ENCODE data around the gene ARF3.
"Not testable (repeated sequence)": the region's sequence is repeated elsewhere in the genome, so short reads cannot be mapped to it uniquely, and the experiment has no call there.

ARF3 gene

GRCh38 chr12:48924617-48925303, 32.5 kb downstream of the ARF3 start:
- peak in 1 of 2 experiments; percentile 25 for DNase-seq

- no peak for DNase-seq
Measured at GRCh38 chr12:48923117-48923516, 34.2 kb downstream of the ARF3 start.

GRCh38 chr12:48917857-48918537, 39.3 kb downstream of the ARF3 start:
- no peak for DNase-seq

- DNase-seq, result no peak
Measured at GRCh38 chr12:48910196-48910595, 47.1 kb downstream of the ARF3 start.

- not testable (repeated sequence) for DNase-seq
Measured at GRCh38 chr12:48909698-48910097, 47.6 kb downstream of the ARF3 start.

GRCh38 chr12:48907245-48907644, 50.0 kb downstream of the ARF3 start:
- DNase-seq, result no peak

- no peak for DNase-seq
Measured at GRCh38 chr12:48903982-48904411, 53.3 kb downstream of the ARF3 start.

GRCh38 chr12:48903363-48903981, 53.8 kb downstream of the ARF3 start:
- no peak for DNase-seq

- DNase-seq, result no peak
Measured at GRCh38 chr12:48901278-48901677, 56.0 kb downstream of the ARF3 start.

GRCh38 chr12:48899651-48900050, 57.6 kb downstream of the ARF3 start:
- DNase-seq, result no peak

- DNase-seq, result no peak
Measured at GRCh38 chr12:48894271-48894670, 63.0 kb downstream of the ARF3 start.

GRCh38 chr12:48890657-48891418, 66.4 kb downstream of the ARF3 start:
- DNase-seq, result peak in 1 of 2 experiments; percentile 16

- no peak for DNase-seq
Measured at GRCh38 chr12:48889679-48890078, 67.6 kb downstream of the ARF3 start.

All from SW 1271 (cell line).